ENCODE results near the gene S100A14.

GRCh38 chr1:153626477-153626903 is 10.4 kb upstream of the S100A14 start:
- TF ChIP-seq CTCF (IDR thresholded peaks at IDR 0.05) (no peak), POLR2A (IDR thresholded peaks at IDR 0.05) (no peak)
